ENCODE results near the gene TUBGCP6.

DNA sequence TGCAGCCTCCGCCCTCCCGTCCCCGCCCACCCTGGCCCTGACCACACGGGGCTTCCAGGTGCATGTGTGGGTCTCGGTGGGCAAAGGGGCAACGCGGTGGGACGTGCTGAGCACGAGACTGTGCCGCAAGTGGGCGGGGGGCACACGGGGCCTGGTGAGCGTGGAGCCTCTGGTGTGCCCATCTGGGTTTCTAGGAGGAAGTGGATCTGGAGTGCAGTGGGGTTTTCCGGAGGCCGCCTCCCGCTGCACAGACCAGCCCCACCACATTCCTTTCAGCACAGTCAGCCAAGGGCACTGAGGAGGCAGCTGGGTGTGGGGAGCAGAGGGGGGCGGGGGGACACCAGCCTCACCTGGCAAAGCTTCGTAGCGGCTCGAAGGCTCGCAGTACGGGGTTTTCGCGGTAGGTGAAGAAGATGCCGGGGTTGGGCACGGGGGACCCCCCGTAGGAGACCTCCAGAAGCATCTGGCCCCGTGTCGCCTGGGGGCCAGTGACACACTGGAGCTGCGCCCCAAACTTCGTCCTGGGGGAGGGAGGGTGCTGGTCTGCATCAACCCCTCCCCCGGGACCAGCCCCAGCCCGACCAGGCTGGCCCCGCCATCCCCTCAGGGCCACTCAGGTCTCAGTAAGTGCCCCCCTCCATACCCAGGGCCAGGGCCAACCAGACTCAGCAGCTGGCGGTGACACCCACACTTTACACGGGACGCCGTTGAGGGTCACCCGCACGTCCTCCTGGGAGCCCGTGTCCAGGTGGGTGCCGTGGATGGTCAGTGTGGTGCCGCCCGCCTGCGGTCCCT, 37.7 kb upstream of the TUBGCP6 start:
- TF ChIP-seq POLR2A (IDR thresholded peaks at IDR 0.05; ENCODE audit: low read depth, low read length) (no peak), POLR2AphosphoS5 (IDR thresholded peaks at IDR 0.05; ENCODE audit: low read depth, low read length) (no peak), TAF1 (IDR thresholded peaks at IDR 0.05; ENCODE audit: low read depth, low read length) (no peak), SPI1 (IDR thresholded peaks at IDR 0.05; ENCODE audit: low read depth, low read length) (no peak), POU2F2 (IDR thresholded peaks at IDR 0.05; ENCODE audit: low read depth, low read length) (no peak)
